K562 (cell line): ENCODE measurements around the gene IMPDH2. TPM values are rescaled to one million over a fixed set of nuclear protein-coding genes. Genes with fewer than 3 reads are reported as not detected.

Source experiments
- CCNT2 ChIP-seq: IDR thresholded peaks from 2 replicates; pipeline ENCODE4 v1.6.1; 2011; ENCODE audit warnings: borderline replicate concordance, low read depth, mild to moderate bottlenecking, moderate library complexity, mixed read lengths, low read length; ENCODE audit not compliant: insufficient read length; ENCODE audit errors: extremely low read depth
- GABPB1 ChIP-seq: sonication (generic); formaldehyde crosslinking; IDR thresholded peaks from 2 replicates; pipeline ENCODE4 v1.8.0; 2022; ENCODE audit warnings: mild to moderate bottlenecking, missing genetic modification reagents
- HNRNPUL1 ChIP-seq: fragments of 200-400 bp; formaldehyde crosslinking; IDR thresholded peaks from 2 replicates; pipeline ENCODE4 v1.6.1; 2017; ENCODE audit warnings: low read length
- KDM1A ChIP-seq, 2 experiments: fragments of 450-650 bp; IDR thresholded peaks; 2 replicates each; pipeline ENCODE4 v1.6.1; 2016; ENCODE audit warnings: mild to moderate bottlenecking in 2 of 2
- MTA1 ChIP-seq: fragments of 450-650 bp; IDR thresholded peaks from 2 replicates; pipeline ENCODE4 v1.6.1; 2017; ENCODE audit warnings: borderline replicate concordance
- NELFE ChIP-seq: IDR thresholded peaks from 2 replicates; pipeline ENCODE4 v1.6.1; 2011; ENCODE audit warnings: mild to moderate bottlenecking; ENCODE audit not compliant: insufficient read depth, insufficient read length
- SMARCE1 ChIP-seq: fragments of 450-650 bp; IDR thresholded peaks from 2 replicates; pipeline ENCODE4 v1.7.1; 2016; ENCODE audit warnings: mild to moderate bottlenecking
- ZBTB33 ChIP-seq: sonication (generic); formaldehyde crosslinking; IDR thresholded peaks from 2 replicates; pipeline ENCODE4 v1.8.1; 2023; ENCODE audit warnings: mild to moderate bottlenecking, missing genetic modification reagents
- ZBTB40 ChIP-seq, 2 experiments: fragments of 450-650 bp in 1 of 2; sonication (generic) in 1 of 2; formaldehyde crosslinking in 1 of 2; IDR thresholded peaks; 2 replicates each; pipeline versions ENCODE4 v1.7.1 to v1.9.0; 2016 to 2022; ENCODE audit warnings: inconsistent platforms in 1 of 2, mild to moderate bottlenecking in 1 of 2, missing genetic modification reagents in 1 of 2
- ZNF57 ChIP-seq: fragments of 450-650 bp; formaldehyde crosslinking; IDR thresholded peaks from 2 replicates; pipeline ENCODE4 v1.4.0; 2020; ENCODE audit warnings: mild to moderate bottlenecking, moderate library complexity
- ZNF639 ChIP-seq, 2 experiments: fragments of 200-800 bp in 1 of 2; sonication (Bioruptor generic) in 1 of 2; sonication (generic) in 1 of 2; formaldehyde crosslinking in 1 of 2; IDR thresholded peaks in 1 of 2; conservative IDR thresholded peaks in 1 of 2; 2 replicates each; pipeline versions ENCODE4 v1.5.0 to v1.6.1; 2016 to 2020; ENCODE audit warnings: missing compliant biosample characterization in 1 of 2, missing genetic modification characterization in 1 of 2, missing genetic modification reagents in 1 of 2
- ZNF655 ChIP-seq: fragments of 250-450 bp; sonication (Bioruptor Pico); IDR thresholded peaks from 2 replicates; pipeline ENCODE4 v1.5.0; 2021
- polyA plus RNA-seq, 8 experiments: library from polyadenylated mRNA; depleted of rRNA in 4 of 8; stranded (reverse) in 5 of 8; unstranded in 3 of 8; fragments of >200 nt; fragmentation: Nextera tagmentation in 2 of 8; fragmentation: Illumina TruSeq in 1 of 8; extraction: Ambion mirVana in 2 of 8; extraction: Trizol in 1 of 8; gene quantifications; 2 replicates each; pipeline versions ENCODE4 v1.2.1 to v1.2.3, GENCODE V29; 2011 to 2014; ENCODE audit warnings: inconsistent platforms in 1 of 8, missing spikeins in 1 of 8
- total RNA-seq, 7 experiments: library from RNA; depleted of rRNA in 6 of 7; stranded (reverse); fragments of >200 nt in 6 of 7; fragmentation: Illumina TruSeq in 2 of 7; extraction: Trizol in 2 of 7; gene quantifications; 2 replicates each; pipeline versions ENCODE4 v1.2.1 to v1.2.3, GENCODE V29; 2011 to 2021; ENCODE audit warnings: low replicate concordance in 1 of 7

Gene IMPDH2
- total and polyA plus RNA-seq, 9 of the 15 experiments (the other 6 are each of a cell fraction or from before 2014, with no cell fraction given), result 318 to 507 (median 366) TPM

GRCh38 chr3:49017971-49018706 lies 11.1 kb downstream of the IMPDH2 start, which contains the start of gene DALRD3 (continued):
- TF ChIP-seq ZBTB40 (IDR thresholded peaks at IDR 0.05), result peak; percentile 89
- no peak for TF ChIP-seq ZBTB40 (CRISPR knock-in tag; IDR thresholded peaks at IDR 0.05)
- no peak for TF ChIP-seq ZBTB33 (CRISPR knock-in tag)
- TF ChIP-seq HNRNPUL1, result no peak
- no peak for TF ChIP-seq SMARCE1
- no peak for TF ChIP-seq KDM1A (IDR thresholded peaks at IDR 0.05)
- no peak for TF ChIP-seq ZNF57 (CRISPR knock-in tag)
- peak; percentile 79; the same call in 1 of the 2 replicates for TF ChIP-seq MTA1
- no peak for TF ChIP-seq ZNF639 (CRISPR knock-in tag; conservative IDR thresholded peaks at IDR 0.05 in 1 of 2, IDR thresholded peaks at IDR 0.05 in 1 of 2)
- TF ChIP-seq CCNT2, result peak; percentile 86
- TF ChIP-seq NELFE, result no peak
- peak; percentile 59; the same call in 1 of the 2 replicates for TF ChIP-seq ZNF655 (CRISPR knock-in tag)
- TF ChIP-seq GABPB1 (CRISPR knock-in tag), result peak; percentile 72
